ENCODE measurements around the gene STK38. TPM values are rescaled to one million over a fixed set of nuclear protein-coding genes. Genes with fewer than 3 reads are reported as not detected.

Gene STK38
- total RNA-seq, 1 experiment from 2014 or later: 13.3 TPM

- no peak for TF ChIP-seq USF2 (CRISPR knock-in tag; IDR thresholded peaks at IDR 0.05)
- TF ChIP-seq CREM (CRISPR knock-in tag; IDR thresholded peaks at IDR 0.05): no peak
- TF ChIP-seq SMAD3 (CRISPR knock-in tag; IDR thresholded peaks at IDR 0.05; ENCODE audit: borderline replicate concordance): no peak
- TF ChIP-seq ZBTB43 (CRISPR knock-in tag; IDR thresholded peaks at IDR 0.05): no peak
- TF ChIP-seq FOXP1 (CRISPR knock-in tag; IDR thresholded peaks at IDR 0.05; ENCODE audit: borderline replicate concordance): no peak
These were observed 42.3 kb downstream of the STK38 start (continued) for GRCh38 chr6:36504982-36505381.

GRCh38 chr6:36504181-36504580, 43.1 kb downstream of the STK38 start:
- H3K27me3 Mint-ChIP-seq (ENCODE audit: low read depth): no peaks in the 10 kb centered on the region
- TF ChIP-seq ZNF317 (CRISPR knock-in tag; IDR thresholded peaks at IDR 0.05; ENCODE audit: borderline replicate concordance, low read depth) (no peak), ZNF232 (CRISPR knock-in tag; IDR thresholded peaks at IDR 0.05) (no peak), STAT6 (CRISPR knock-in tag; conservative IDR thresholded peaks at IDR 0.05; ENCODE audit: low read depth) (no peak), ZNF396 (CRISPR knock-in tag; IDR thresholded peaks at IDR 0.05; ENCODE audit: borderline replicate concordance) (no peak), ETV6 (CRISPR knock-in tag; IDR thresholded peaks at IDR 0.05) (no peak), JUN (CRISPR knock-in tag; IDR thresholded peaks at IDR 0.05) (no peak), KAT7 (CRISPR knock-in tag; IDR thresholded peaks at IDR 0.05; ENCODE audit: borderline replicate concordance) (no peak), FOXP4 (CRISPR knock-in tag; IDR thresholded peaks at IDR 0.05) (no peak), GABPB1 (CRISPR knock-in tag; IDR thresholded peaks at IDR 0.05) (no peak), CREB1 (CRISPR knock-in tag; IDR thresholded peaks at IDR 0.05) (no peak), IRF2 (CRISPR knock-in tag; IDR thresholded peaks at IDR 0.05; ENCODE audit: borderline replicate concordance, low read depth) (no peak), USF1 (CRISPR knock-in tag; IDR thresholded peaks at IDR 0.05) (no peak), ZNF138 (CRISPR knock-in tag; conservative IDR thresholded peaks at IDR 0.05) (no peak), SOX15 (CRISPR knock-in tag; IDR thresholded peaks at IDR 0.05) (no peak), CTCF (IDR thresholded peaks at IDR 0.05) (no peak), ZBTB43 (CRISPR knock-in tag; IDR thresholded peaks at IDR 0.05) (no peak), MLX (CRISPR knock-in tag; IDR thresholded peaks at IDR 0.05) (no peak), PRRX2 (CRISPR knock-in tag; IDR thresholded peaks at IDR 0.05) (no peak), ATF1 (CRISPR knock-in tag; IDR thresholded peaks at IDR 0.05) (no peak), ATF6 (CRISPR knock-in tag; IDR thresholded peaks at IDR 0.05) (no peak)
- no peak overlapping the region for H3K27ac Mint-ChIP-seq
- DNase-seq (ENCODE audit: low spot score) (no peak), ATAC-seq (no peak)
- ChIA-PET CTCF (interaction anchor here (0.6 kb wide), 1 partner anchor 144 kb away, joined by 3 read pairs; no protein-coding TSS in a partner anchor), POLR2A (no interaction called here)
- H3K4me3 Mint-ChIP-seq: no peak overlapping the region
- 0 out of 2 replicates have a peak, but pooled peaks cover 1% of the 10 kb centered on the region for H3K9me3 Mint-ChIP-seq
- no peaks in the 10 kb centered on the region for H3K4me1 Mint-ChIP-seq
- peaks cover 18% of the 10 kb centered on the region for H3K36me3 Mint-ChIP-seq
